HPDE6-E6E7 (cell line): Measurements from ENCODE around the gene ATP8B4.
A peak's percentile ranks its signal among the peaks of the same experiment; 100 is the strongest.
"Not testable (repeated sequence)": the region's sequence is repeated elsewhere in the genome, so short reads cannot be mapped to it uniquely, and the experiment has no call there.

Experiments
- DNase-seq: peaks from one replicate; pipeline ENCODE4 v3.0.0; 2011; ENCODE audit warnings: missing footprints; ENCODE audit errors: extremely low spot score

The ATP8B4 gene

GRCh38 chr15:50012790-50013189 is 106.2 kb downstream of the ATP8B4 start:
- DNase-seq: no peak

- no peak for DNase-seq
These were observed 109.4 kb downstream of the ATP8B4 start for GRCh38 chr15:50009634-50010033.

DNA sequence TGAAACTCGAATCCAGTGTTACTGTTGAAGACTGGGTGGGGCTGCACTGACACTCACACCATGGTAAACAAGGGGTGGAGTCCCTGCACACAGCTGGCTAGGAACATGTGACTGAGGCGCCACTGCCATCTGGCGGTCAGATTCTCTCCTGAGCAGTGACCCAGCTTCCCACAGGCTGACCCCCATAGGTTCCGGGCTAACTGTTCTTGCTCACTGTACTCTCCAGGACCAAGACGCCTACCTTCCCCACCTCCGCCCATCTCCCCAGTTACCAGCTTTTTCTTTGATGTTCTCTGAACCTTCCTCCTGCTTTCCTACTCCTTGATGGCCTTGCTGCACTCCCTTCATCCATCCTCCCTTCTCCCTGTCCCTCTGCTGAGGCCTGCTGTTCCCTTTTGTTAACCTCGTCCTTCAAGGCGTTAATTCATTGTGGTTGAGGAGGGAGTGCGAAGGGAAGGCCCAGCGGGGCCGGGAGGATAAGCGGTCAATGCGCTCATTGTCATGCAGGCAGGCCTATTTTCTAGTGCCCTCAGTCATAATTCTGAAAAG is 115.2 kb downstream of the ATP8B4 start:
- DNase-seq: peak; percentile 90

- no peak for DNase-seq
These were observed 127.4 kb downstream of the ATP8B4 start for GRCh38 chr15:49991587-49991986.

- DNase-seq: no peak
These were observed 128.0 kb downstream of the ATP8B4 start for GRCh38 chr15:49990835-49991545.

- no peak for DNase-seq
These were observed 129.5 kb downstream of the ATP8B4 start for GRCh38 chr15:49989498-49989897.

GRCh38 chr15:49988766-49989165 is 130.3 kb downstream of the ATP8B4 start:
- no peak for DNase-seq

DNA sequence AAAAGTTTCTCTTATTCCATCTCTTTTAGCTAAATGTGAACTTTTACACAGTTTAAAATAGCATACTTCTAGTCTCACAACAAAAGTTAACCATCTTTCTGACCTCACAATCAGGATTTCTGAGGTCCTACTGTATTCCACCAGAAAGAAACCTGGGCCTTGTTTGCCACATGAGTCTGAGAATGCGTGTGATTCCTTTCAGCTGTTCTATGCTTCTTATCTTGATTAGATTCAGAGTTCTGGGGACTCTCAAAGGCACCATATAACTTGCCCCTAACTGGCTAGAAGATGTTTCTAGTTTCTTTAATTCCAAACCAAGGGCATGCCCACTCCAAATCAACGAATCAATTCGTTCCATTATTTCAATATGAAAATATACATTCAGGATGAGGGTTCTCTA is 131.1 kb downstream of the ATP8B4 start:
- no peak for DNase-seq

DNA sequence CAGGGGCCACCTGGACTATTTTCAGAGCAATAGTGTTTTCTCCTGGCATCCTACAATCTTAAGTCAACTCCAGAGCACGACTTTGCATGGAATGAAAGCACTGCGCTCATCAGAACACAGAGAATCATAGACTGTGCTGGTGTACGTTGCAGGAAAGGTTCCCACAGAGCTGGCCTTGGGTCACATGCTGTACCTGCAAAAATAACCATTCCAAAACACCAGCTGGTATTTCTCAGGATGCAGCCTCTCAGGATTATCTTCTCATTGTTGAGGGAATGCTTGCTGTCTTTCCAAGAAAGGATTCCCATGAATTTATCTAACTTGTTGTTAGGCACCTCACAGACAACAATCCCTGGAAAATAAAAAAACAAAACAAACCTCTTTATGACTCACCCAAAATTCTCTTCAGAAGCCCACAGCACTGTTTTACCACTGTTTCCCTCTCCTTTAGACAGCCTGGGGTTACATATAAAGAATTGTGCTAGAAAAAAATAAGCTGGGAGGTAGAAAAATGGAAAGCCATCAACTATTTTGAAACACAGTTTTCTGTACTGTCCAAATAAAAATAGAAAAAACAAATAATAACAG is 131.7 kb downstream of the ATP8B4 start:
- no peak for DNase-seq

GRCh38 chr15:49986326-49986725 is 132.7 kb downstream of the ATP8B4 start:
- no peak for DNase-seq

DNA sequence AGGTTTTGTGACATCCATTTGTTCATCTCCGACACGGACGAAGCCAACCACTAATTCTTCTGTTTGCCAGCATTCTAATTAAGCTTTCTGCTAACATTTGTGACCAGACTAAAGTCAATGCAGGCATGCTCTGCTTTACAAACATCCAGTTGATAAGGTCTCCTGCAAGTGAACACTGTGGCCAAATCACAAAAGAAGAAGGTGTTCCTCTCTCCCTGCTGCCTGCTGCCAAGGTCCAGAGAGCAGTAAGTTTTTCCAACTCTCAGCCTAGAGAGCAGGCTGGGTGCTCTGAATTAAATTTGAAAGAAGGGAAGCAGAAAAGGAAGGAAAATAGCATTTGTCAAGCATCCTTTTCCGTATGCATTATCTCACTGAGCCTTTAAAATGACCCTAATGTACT is 133.6 kb downstream of the ATP8B4 start:
- no peak for DNase-seq

DNA sequence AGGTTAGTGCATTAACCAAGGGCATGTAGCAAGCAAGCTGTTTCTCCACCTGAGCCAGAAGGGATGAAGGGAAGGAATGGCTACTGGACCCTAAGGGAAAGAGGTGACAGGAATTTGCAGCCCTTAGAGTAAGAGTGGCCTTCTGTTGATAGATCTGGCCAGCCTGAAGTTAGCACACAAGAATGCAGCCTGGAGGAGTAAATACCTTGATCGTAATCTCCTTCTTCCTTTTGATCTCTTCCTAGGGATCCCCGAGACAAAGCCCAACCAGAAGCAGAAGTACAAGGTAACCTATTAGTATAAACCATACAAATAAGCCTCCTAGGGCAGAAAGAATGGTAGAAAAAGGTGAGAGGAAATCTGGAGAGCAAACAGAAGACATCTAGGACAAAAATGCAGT is 134.6 kb downstream of the ATP8B4 start:
- no peak for DNase-seq

DNA sequence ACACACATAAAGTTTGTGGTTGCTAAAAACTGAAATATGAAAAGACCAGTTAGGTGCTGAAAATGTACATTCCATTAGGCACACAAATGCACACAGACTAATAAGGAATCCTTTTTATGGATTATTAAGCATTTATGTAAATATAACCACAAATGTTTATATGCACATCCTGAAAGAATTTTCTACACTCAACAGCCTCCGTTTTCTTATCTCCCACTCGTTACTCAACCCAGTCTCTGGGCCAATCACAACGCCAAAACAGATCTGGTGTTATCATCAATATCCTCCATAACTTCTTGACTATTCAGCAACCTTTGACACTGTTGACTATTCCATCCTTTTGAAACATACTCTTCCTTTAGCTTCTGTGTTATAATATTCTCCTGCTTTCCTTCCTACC is 136.4 kb downstream of the ATP8B4 start:
- DNase-seq: no peak

DNA sequence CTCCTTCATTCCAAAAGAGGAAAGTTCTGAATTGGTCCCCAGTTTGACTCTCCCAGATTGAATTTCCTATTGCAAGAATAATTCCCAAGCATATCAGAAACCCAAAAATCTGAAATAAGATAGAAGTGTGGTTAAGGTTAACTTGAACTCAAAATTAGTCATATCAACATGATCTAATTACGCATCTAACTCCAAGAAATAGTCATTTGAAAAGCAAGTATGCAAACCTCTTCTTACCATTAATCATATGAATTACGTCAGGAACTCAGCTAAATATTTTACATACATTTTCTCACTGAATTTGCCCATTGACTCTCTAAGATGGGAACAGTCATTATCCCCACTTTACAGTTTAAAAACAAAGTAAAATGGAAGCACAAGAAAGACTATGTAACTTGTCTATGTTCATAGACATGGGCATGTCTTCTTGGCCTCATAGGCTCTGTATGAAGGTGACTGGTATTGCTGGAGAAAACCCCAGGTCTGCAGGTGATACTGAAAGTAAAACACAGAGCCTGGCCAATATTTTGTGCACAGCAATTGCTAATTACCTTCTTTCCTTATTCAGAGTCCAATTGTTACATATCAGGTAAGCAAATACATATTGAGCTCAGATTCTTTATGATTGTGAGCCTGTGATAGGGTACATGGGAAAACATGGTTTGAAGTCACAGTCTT is 139.2 kb downstream of the ATP8B4 start:
- DNase-seq: no peak

DNA sequence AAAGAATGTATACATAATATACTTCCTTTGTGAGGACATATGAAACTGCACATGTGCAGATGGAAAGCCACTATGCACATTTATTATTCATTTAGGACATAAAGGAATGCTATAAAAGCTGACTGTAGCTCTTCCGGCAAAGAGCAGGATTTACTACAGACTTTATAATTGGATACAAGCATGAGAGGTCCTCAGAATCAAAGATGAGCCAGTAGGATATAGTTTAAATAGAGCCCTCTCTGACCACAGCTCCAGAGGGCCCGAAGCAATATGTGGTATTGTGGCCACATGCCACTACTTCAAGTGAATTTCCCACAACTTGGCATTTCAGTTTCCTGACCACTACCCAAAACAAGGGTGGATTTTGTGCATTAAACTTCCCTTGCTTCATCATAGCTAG is 140.9 kb downstream of the ATP8B4 start:
- no peak for DNase-seq

- no peak for DNase-seq
These were observed 141.7 kb downstream of the ATP8B4 start for GRCh38 chr15:49977306-49977705.

DNA sequence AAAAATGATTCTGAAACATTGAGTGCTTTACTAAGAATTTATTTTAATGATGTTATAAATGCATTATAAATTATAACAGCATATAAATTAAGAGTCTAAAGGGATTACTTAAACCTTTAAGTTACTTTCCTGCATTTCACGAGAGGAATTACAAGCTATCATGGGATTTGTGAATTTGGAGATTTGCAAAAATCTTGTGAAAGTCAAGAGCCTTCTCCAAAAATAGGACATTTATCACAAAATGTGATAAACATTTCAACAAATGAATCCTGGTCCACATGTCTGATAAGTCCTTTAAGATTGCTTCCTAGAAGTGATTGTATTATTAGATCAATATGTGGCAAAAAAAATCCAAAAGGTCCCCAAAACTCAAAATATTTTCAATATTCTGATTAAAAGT is 154.5 kb downstream of the ATP8B4 start:
- DNase-seq: no peak

DNA sequence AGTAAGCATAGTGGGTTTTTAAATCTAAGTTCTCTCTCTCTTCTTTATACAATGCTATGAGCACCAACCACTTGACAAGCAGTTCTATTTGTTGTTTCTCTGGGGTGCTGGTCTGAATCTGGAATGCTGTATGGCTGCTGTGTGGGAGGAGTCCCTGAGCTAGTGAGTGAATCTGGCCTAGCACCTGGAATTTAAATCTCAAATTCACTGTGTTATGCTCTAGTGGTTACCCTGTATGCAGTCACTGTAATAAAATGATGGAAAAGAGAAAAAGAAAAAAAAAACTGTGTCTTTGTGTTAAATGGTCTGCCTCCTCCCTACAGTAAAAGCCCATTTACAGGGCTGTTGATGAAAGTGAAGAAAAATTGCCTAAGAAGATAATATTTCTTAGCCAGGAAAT is 155.0 kb downstream of the ATP8B4 start:
- DNase-seq: no peak

- not testable (repeated sequence) for DNase-seq
These were observed 155.8 kb downstream of the ATP8B4 start for GRCh38 chr15:49963033-49963772.

GRCh38 chr15:49962044-49962602 is 156.9 kb downstream of the ATP8B4 start:
- no peak for DNase-seq

DNA sequence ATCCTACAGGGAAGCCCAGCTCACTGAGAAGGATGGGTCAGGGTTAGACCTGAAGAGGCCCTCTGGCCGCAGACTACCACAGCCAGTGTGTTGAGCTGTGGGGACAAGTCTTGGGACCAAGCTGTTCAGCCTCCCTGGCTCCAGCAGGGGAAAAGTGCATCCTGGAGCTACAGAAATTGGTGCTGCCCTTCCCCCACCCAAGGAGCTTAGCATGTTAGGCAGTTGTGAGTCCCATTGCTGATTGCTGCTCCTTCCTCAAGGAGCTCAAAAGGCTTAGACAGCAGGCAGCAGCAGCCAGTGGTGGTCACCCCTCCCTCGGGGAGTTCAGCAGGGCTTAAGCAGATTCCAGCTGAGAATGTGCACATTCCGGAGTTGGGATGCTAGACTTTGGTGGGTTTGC is 165.6 kb downstream of the ATP8B4 start:
- DNase-seq: no peak

- DNase-seq: no peak
These were observed 172.4 kb downstream of the ATP8B4 start for GRCh38 chr15:49946681-49947080.
